VCaP (cell line): ENCODE data around the gene CLCN3.
A peak's percentile ranks its signal among the peaks of the same experiment; 100 is the strongest.

Source experiments
- H3K27ac ChIP-seq: fragments of 450-650 bp; 2 replicates; pipeline ENCODE4 v1.5.1; 2017
- CTCF ChIP-seq: fragments of 450-650 bp; conservative IDR thresholded peaks from 2 replicates; pipeline ENCODE4 v1.5.1; 2017; ENCODE audit warnings: mild to moderate bottlenecking, moderate library complexity

Gene CLCN3

DNA sequence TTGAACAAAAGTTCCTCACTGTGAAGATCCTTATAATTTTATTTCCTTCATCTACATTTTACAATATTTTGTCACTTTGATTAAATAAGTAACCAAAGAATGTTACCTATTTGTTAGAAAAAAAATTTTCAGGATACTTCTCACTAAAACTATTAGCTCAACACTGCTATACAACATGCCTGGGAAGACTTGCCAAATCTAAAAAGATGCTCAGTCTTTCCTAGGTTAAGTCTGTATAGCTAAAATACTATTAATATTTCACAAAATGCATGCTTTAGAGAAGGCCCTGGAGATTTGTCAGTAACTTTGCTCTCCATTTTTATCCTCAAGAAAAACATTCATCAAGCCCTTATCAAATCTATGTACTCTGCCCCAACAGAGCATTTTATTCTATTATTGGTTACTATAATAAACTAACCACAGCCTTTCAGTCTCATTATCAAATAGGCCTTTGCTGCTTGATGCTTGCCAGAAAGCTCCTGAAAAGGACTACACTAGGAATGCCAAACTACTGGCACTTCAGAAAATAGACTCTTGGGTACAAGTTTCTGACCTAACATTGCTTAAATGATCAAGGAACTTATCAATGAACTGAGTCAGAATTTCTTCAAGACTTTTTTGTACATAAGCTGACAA, 25.7 kb upstream of the CLCN3 start:
- H3K27ac ChIP-seq = no peak overlapping the region
- no peak for TF ChIP-seq CTCF

GRCh38 chr4:169601016-169601771, 19.2 kb upstream of the CLCN3 start:
- no peak overlapping the region for H3K27ac ChIP-seq
- no peak for TF ChIP-seq CTCF

GRCh38 chr4:169603312-169603711, 17.1 kb upstream of the CLCN3 start:
- H3K27ac ChIP-seq = no peak overlapping the region
- TF ChIP-seq CTCF = no peak

DNA sequence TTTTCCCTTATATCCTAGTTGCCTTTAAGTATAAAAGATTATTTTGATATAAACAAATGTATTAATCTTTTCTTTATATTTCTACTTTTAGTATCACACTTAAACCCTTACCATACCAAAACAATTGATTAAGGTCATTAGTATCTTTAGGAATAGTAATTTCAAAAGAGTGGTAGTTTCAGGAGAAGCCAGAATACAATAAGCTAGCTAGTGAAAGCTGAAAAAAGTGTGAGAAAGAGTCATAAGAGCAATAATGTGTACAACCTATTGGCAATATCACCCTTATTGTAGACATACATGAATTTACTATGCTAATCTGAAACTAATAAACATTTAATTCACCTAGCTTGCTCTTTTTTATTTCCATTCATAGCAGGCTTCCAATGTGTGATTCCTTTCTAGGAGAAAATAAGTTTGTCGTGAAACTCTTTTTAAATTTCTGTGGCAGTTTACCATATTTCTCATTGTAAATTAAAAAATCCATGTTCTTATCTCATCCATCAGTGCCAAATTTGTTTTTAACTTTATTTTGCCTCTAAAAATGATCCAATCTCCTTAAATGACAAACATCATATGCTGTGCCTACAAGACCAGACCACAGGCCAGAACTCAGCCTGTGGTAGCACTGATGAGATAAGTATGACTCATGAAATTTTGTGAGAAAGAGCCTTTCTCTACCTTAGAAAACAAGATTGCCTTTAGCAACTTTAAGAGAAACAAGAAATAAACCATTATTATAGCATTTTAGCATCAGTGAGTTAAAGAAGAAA, 16.1 kb upstream of the CLCN3 start:
- no peak overlapping the region for H3K27ac ChIP-seq
- TF ChIP-seq CTCF = no peak

DNA sequence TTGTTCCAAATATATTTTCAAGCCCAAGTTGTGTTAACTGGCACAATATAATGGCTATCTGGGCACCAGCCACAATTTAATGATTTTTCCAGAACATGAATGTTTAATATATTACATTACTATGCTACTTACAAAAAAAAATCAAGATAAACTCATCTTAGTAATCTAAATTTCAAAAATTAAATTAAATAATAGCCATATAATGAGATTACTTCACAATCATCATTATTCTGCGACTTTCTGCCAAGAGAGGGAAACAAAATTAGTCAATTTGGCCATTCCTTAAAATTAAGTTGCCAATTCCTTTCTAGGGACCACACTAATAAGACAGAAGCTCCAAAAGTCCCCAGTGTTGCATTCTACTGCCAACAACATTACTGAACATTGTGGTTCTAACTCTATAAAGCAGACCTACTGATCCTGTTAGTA, 15.5 kb upstream of the CLCN3 start:
- no peak for TF ChIP-seq CTCF
- no peak overlapping the region for H3K27ac ChIP-seq

DNA sequence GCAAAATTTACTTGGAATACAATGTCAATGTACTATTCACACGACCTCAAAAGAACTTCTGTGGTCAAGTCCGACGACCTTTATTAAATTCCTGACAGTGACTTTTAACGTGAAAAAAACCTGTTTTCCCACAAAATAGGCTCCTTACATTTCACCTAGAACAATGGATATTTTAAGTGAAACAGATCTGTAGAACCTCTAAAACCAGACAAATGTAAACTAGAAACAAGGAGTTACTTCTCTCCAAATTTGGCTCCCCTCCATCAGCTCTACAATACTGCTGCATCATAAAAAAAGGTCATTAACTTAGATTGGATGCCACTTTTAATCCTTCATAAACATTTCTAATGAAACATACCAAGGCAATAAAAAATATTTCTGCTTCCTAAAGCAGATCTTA, 9.2 kb upstream of the CLCN3 start:
- 0 out of 2 replicates have a peak overlapping the region, but pooled peaks have one; percentile 82 for H3K27ac ChIP-seq
- no peak for TF ChIP-seq CTCF
